ENCODE measurements around the gene KLHL29.

The KLHL29 gene

DNA sequence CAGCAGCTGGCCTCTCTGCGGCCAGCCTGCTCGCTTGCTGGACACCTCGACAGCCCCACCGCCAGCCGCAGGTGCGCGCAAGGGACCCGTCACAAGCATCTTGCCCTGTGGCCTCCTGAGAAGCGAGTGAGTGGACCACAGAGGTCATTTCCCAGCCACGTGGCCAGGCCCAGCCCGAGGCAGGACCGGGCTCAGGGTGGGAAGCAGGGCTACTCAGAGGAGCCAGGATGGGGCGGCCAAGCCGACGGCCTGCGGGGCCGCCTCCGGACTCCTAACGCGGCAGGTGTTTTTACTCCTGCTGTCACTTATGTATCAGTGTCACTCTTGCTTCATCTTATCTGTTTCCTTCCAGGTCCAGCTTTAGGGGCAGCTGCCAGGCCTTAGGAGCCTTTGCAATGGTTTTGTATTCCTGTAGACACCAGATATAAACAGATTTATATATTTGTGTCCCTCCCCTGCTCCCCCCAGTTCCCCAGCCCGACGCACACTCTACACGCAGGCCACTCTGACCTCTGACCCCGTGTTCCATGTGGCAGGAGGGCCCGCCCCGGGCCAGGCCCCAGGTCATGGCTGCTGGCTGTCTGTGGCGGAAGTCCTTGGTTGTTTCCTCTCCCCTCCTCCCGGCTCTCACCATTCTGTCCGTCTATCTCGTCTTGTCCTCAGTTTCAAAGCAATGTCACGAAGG, 305.6 kb downstream of the KLHL29 start:
- no peak overlapping the region for H3K4me3 ChIP-seq (ENCODE audit: low read length)
- H3K9me3 ChIP-seq (replicated peaks; ENCODE audit: insufficient read depth, low read length): no peaks in the 10 kb centered on the region
- no peaks in the 10 kb centered on the region for H4K20me1 ChIP-seq (ENCODE audit: insufficient read depth, low read length)
- H3K9me2 ChIP-seq (replicated peaks; ENCODE audit: insufficient read depth, low read length): no peaks in the 10 kb centered on the region
- no peaks in the 10 kb centered on the region for H3K4me1 ChIP-seq (ENCODE audit: low read length)
- H3K79me2 ChIP-seq (ENCODE audit: low read length): no peaks in the 10 kb centered on the region
- no peaks in the 10 kb centered on the region for H3K27me3 ChIP-seq (replicated peaks; ENCODE audit: insufficient read depth, low read length)
- no peak overlapping the region for H3K9ac ChIP-seq (ENCODE audit: low read length)
- no peak overlapping the region for H2AFZ ChIP-seq (ENCODE audit: low read length)
- H3K27ac ChIP-seq (ENCODE audit: low read length): no peak overlapping the region
- DNase-seq: no peak
- TF ChIP-seq EZH2 (optimal IDR thresholded peaks at IDR 0.05; ENCODE audit: low read depth, low read length) (no peak), CTCF (IDR thresholded peaks at IDR 0.05; ENCODE audit: low read length) (no peak), EZH2phosphoT487 (IDR thresholded peaks at IDR 0.05; ENCODE audit: low read length) (no peak)
- no peaks in the 10 kb centered on the region for H3K36me3 ChIP-seq (replicated peaks; ENCODE audit: insufficient read depth, low read length)
- H3F3A ChIP-seq (ENCODE audit: insufficient read depth, low read length): no peaks in the 10 kb centered on the region
- no peak overlapping the region for H3K4me2 ChIP-seq (ENCODE audit: low read depth, low read length)

DNA sequence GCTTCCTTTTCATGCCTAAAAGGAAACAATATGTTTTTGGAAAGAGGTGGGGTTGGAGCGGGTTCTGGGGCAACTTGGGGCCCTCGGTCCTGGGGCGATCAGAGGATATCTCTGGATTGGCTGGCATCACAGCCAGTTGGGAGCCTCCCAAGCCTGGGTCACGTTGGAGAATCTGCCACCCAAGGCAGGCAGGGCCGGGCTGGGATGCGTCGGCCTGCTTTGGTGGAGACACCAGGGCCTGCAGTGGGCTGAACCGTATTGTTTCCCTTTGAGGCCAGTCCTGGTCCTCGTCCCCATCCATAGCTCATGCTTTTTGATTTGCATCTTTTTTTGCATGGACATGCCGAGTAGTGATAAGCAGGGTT, 306.1 kb downstream of the KLHL29 start:
- Histone ChIP-seq H3K4me3 (ENCODE audit: low read length) (no peak overlapping the region), H3K9me2 (replicated peaks; ENCODE audit: insufficient read depth, low read length) (no peaks in the 10 kb centered on the region), H2AFZ (ENCODE audit: low read length) (no peak overlapping the region), H3K4me1 (ENCODE audit: low read length) (no peaks in the 10 kb centered on the region), H3K27ac (ENCODE audit: low read length) (no peak overlapping the region), H3K9ac (ENCODE audit: low read length) (no peak overlapping the region), H3F3A (ENCODE audit: insufficient read depth, low read length) (no peaks in the 10 kb centered on the region), H3K9me3 (replicated peaks; ENCODE audit: insufficient read depth, low read length) (no peaks in the 10 kb centered on the region), H3K36me3 (replicated peaks; ENCODE audit: insufficient read depth, low read length) (no peaks in the 10 kb centered on the region), H4K20me1 (ENCODE audit: insufficient read depth, low read length) (no peaks in the 10 kb centered on the region), H3K27me3 (replicated peaks; ENCODE audit: insufficient read depth, low read length) (no peaks in the 10 kb centered on the region), H3K4me2 (ENCODE audit: low read depth, low read length) (no peak overlapping the region), H3K79me2 (ENCODE audit: low read length) (no peaks in the 10 kb centered on the region)
- no peak for TF ChIP-seq EZH2 (optimal IDR thresholded peaks at IDR 0.05; ENCODE audit: low read depth, low read length)
- no peak for TF ChIP-seq CTCF (IDR thresholded peaks at IDR 0.05; ENCODE audit: low read length)
- TF ChIP-seq EZH2phosphoT487 (IDR thresholded peaks at IDR 0.05; ENCODE audit: low read length): no peak
- DNase-seq: no peak

GRCh38 chr2:23691565-23691964, 306.6 kb downstream of the KLHL29 start:
- H3K36me3 ChIP-seq (replicated peaks; ENCODE audit: insufficient read depth, low read length): no peaks in the 10 kb centered on the region
- no peak overlapping the region for H3K4me3 ChIP-seq (ENCODE audit: low read length)
- H3K27ac ChIP-seq (ENCODE audit: low read length): no peak overlapping the region

More at GRCh38 chr2:23691565-23691964, 306.6 kb downstream of the KLHL29 start:
- no peaks in the 10 kb centered on the region for H3K27me3 ChIP-seq (replicated peaks; ENCODE audit: insufficient read depth, low read length)
- no peaks in the 10 kb centered on the region for H3K9me2 ChIP-seq (replicated peaks; ENCODE audit: insufficient read depth, low read length)
- DNase-seq: no peak
- no peaks in the 10 kb centered on the region for H3K9me3 ChIP-seq (replicated peaks; ENCODE audit: insufficient read depth, low read length)
- H3K79me2 ChIP-seq (ENCODE audit: low read length): no peaks in the 10 kb centered on the region
- no peak for TF ChIP-seq CTCF (IDR thresholded peaks at IDR 0.05; ENCODE audit: low read length)
- TF ChIP-seq EZH2phosphoT487 (IDR thresholded peaks at IDR 0.05; ENCODE audit: low read length): no peak
- TF ChIP-seq EZH2 (optimal IDR thresholded peaks at IDR 0.05; ENCODE audit: low read depth, low read length): no peak
- no peaks in the 10 kb centered on the region for H4K20me1 ChIP-seq (ENCODE audit: insufficient read depth, low read length)
- no peaks in the 10 kb centered on the region for H3F3A ChIP-seq (ENCODE audit: insufficient read depth, low read length)
- H3K9ac ChIP-seq (ENCODE audit: low read length): no peak overlapping the region
- no peaks in the 10 kb centered on the region for H3K4me1 ChIP-seq (ENCODE audit: low read length)
- H3K4me2 ChIP-seq (ENCODE audit: low read depth, low read length): no peak overlapping the region
- H2AFZ ChIP-seq (ENCODE audit: low read length): no peak overlapping the region
